GM18502 (cell line): ENCODE data around the gene SLC17A2.

Experiments used
- ATAC-seq: cut with Tn5 transposase; IDR thresholded peaks from one replicate; pipeline ENCODE4 v1.9.1; 2021; ENCODE audit warnings: mild to moderate bottlenecking; ENCODE audit not compliant: unreplicated experiment, poor library complexity

SLC17A2 gene

GRCh38 chr6:25925876-25926275, 4.6 kb downstream of the SLC17A2 start:
- ATAC-seq = no peak

GRCh38 chr6:25922301-25922700, 8.2 kb downstream of the SLC17A2 start:
- no peak for ATAC-seq

GRCh38 chr6:25921525-25922203, 8.8 kb downstream of the SLC17A2 start:
- no peak for ATAC-seq

- ATAC-seq = no peak
Observed at GRCh38 chr6:25919657-25920056, 10.8 kb downstream of the SLC17A2 start.

GRCh38 chr6:25918083-25918683, 12.3 kb downstream of the SLC17A2 start:
- no peak for ATAC-seq

GRCh38 chr6:25916789-25917490, 13.6 kb downstream of the SLC17A2 start:
- no peak for ATAC-seq

- ATAC-seq = no peak
Observed at GRCh38 chr6:25916330-25916729, 14.2 kb downstream of the SLC17A2 start.

- no peak for ATAC-seq
Observed at GRCh38 chr6:25913741-25914140, 16.8 kb downstream of the SLC17A2 start.

- ATAC-seq = no peak
Observed at GRCh38 chr6:25911351-25911750, 19.1 kb downstream of the SLC17A2 start.

- no peak for ATAC-seq
Observed at GRCh38 chr6:25907475-25908014, 22.9 kb downstream of the SLC17A2 start.

- no peak for ATAC-seq
Observed at GRCh38 chr6:25903467-25904099, 26.9 kb downstream of the SLC17A2 start.

GRCh38 chr6:25902071-25902470, 28.4 kb downstream of the SLC17A2 start:
- no peak for ATAC-seq

- ATAC-seq = no peak
Observed at GRCh38 chr6:25900843-25901242, 29.6 kb downstream of the SLC17A2 start.

- no peak for ATAC-seq
Observed at GRCh38 chr6:25899580-25900408, 30.7 kb downstream of the SLC17A2 start.

GRCh38 chr6:25899123-25899522, 31.4 kb downstream of the SLC17A2 start:
- ATAC-seq = no peak

- ATAC-seq = no peak
Observed at GRCh38 chr6:25898289-25898977, 32.1 kb downstream of the SLC17A2 start.

GRCh38 chr6:25896252-25896651, 34.2 kb downstream of the SLC17A2 start:
- ATAC-seq = no peak

GRCh38 chr6:25895771-25896170, 34.7 kb downstream of the SLC17A2 start:
- no peak for ATAC-seq

- no peak for ATAC-seq
Observed at GRCh38 chr6:25893778-25894177, 36.7 kb downstream of the SLC17A2 start.
